Measurements from ENCODE around the gene CPEB4. TPM values are rescaled to one million over a fixed set of nuclear protein-coding genes. Genes with fewer than 3 reads are reported as not detected.

Gene CPEB4
- total RNA-seq, 1 donor, result 38.4 TPM

GRCh38 chr5:173904151-173904550, 16.0 kb downstream of the CPEB4 start:
- no peak for TF ChIP-seq CTCF (IDR thresholded peaks at IDR 0.05; ENCODE audit: insufficient read depth, low read depth, low read length)
- DNase-seq (ENCODE audit: low read depth), result no peak
- H3K4me3 ChIP-seq (ENCODE audit: low read depth, low read length), result no peak overlapping the region

GRCh38 chr5:173907284-173907683, 19.1 kb downstream of the CPEB4 start:
- DNase-seq (ENCODE audit: low read depth), result no peak
- H3K4me3 ChIP-seq (ENCODE audit: low read depth, low read length), result no peak overlapping the region
- TF ChIP-seq CTCF (IDR thresholded peaks at IDR 0.05; ENCODE audit: insufficient read depth, low read depth, low read length), result no peak

- no peak overlapping the region for H3K4me3 ChIP-seq (ENCODE audit: low read depth, low read length)
- TF ChIP-seq CTCF (IDR thresholded peaks at IDR 0.05; ENCODE audit: insufficient read depth, low read depth, low read length), result no peak
- DNase-seq (ENCODE audit: low read depth), result no peak
These were observed 19.7 kb downstream of the CPEB4 start for GRCh38 chr5:173907686-173908371.

- TF ChIP-seq CTCF (IDR thresholded peaks at IDR 0.05; ENCODE audit: insufficient read depth, low read depth, low read length), result no peak
- H3K4me3 ChIP-seq (ENCODE audit: low read depth, low read length), result no peak overlapping the region
- no peak for DNase-seq (ENCODE audit: low read depth)
These were observed 21.1 kb downstream of the CPEB4 start for GRCh38 chr5:173909199-173909598.

- H3K4me3 ChIP-seq (ENCODE audit: low read depth, low read length), result no peak overlapping the region
- DNase-seq (ENCODE audit: low read depth), result no peak
- no peak for TF ChIP-seq CTCF (IDR thresholded peaks at IDR 0.05; ENCODE audit: insufficient read depth, low read depth, low read length)
These were observed 22.1 kb downstream of the CPEB4 start for GRCh38 chr5:173910215-173910614.

GRCh38 chr5:173911623-173912022, 23.5 kb downstream of the CPEB4 start:
- TF ChIP-seq CTCF (IDR thresholded peaks at IDR 0.05; ENCODE audit: insufficient read depth, low read depth, low read length), result no peak
- no peak overlapping the region for H3K4me3 ChIP-seq (ENCODE audit: low read depth, low read length)
- no peak for DNase-seq (ENCODE audit: low read depth)

Measured in fibroblast of villous mesenchyme (primary cell).